ENCODE measurements around the gene VTI1A. TPM values are rescaled to one million over a fixed set of nuclear protein-coding genes. Genes with fewer than 3 reads are reported as not detected.

The VTI1A gene
- total and polyA plus RNA-seq, 2 of the 8 experiments (the other 6 are each of a cell fraction or from before 2014, with no cell fraction given) = 6.0 to 20.0 TPM

DNA sequence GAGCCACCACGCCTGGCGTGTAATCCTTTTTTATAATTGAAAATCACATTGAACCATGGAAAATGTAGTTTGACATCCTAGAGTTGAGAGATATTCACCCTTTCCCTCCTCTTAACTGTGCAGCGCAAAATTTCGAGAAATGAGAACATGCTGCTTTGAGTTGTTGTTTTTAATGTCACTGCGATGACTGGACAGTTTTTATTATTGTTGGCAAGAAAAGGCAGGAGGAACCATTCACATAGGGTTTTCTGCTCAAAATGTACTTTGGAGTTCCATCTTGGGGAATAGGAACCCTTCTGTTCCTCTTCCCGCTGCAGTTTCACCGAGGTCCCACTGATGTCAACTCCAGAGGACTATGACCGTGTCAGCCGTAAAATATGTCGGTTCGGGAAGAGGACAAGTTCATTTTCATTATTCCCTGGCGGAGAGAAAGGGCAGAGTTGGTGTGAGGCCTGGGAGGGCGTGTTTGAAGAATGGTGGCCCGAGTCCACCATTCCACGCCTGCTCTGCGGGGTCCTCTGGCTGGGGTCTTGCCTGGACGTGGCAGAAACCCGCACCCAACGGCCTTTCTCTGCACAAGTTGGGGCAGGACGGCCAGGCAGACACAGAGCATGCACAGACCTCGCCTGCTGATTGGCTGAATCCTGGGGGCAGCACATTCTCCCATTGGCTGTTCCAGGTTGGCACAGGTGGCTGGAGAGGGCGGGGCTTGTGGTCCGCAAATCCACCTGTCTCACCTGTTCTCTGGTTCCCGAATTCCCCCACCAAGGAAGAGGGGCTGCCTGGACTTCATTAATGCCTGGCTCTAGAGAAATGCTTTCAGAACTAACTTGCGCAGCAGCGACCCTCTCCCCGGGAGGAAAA is 397.9 kb downstream of the VTI1A start:
- no peak overlapping the region for H2BK12ac ChIP-seq (ENCODE audit: low read depth, low read length)
- no peak overlapping the region for H2AFZ ChIP-seq (ENCODE audit: low read length)
- no peak overlapping the region for H3K9ac ChIP-seq (replicated peaks in 1 of 4; ENCODE audit: extremely low read depth in 1 of 4, low read depth in 3 of 4, low read length in 3 of 4)
- H3K14ac ChIP-seq (ENCODE audit: insufficient read length) = no peak overlapping the region
- H3K4ac ChIP-seq (replicated peaks; ENCODE audit: insufficient read length, low read depth, low read length) = no peak overlapping the region
- no peak overlapping the region for H3K4me3 ChIP-seq (ENCODE audit: extremely low read depth in 1 of 4, insufficient read depth in 2 of 4, low read depth in 3 of 4, low read length in 4 of 4)
- no peak overlapping the region for H3K18ac ChIP-seq (ENCODE audit: extremely low read depth, low read length)
- H2BK15ac ChIP-seq (ENCODE audit: low read length) = no peak overlapping the region
- H2AK5ac ChIP-seq (ENCODE audit: low read depth, low read length) = no peak overlapping the region
- H3K79me1 ChIP-seq (ENCODE audit: low read depth, low read length) = no peaks in the 10 kb centered on the region
- no peak overlapping the region for H2BK20ac ChIP-seq (ENCODE audit: low read length)
- no peak overlapping the region for H3K27ac ChIP-seq (ENCODE audit: low read depth, low read length)
- no peak for FAIRE-seq
- ChIA-PET POLR2A (ENCODE audit: partially characterized antibody) (interaction anchor here (0.8 to 2.8 kb wide), 3 partner anchors 12 to 13 kb away, joined by 3 to 8 read pairs (median 3); no protein-coding TSS in a partner anchor), CTCF (ENCODE audit: partially characterized antibody) (interaction anchor here (0.6 kb wide), 1 partner anchor 70 kb away, joined by 3 read pairs; no protein-coding TSS in a partner anchor)
- no peak overlapping the region for H3K56ac ChIP-seq (replicated peaks; ENCODE audit: insufficient read length, low read depth, low read length)
- H3K4me1 ChIP-seq (replicated peaks in 1 of 4; ENCODE audit: control insufficient read depth in 3 of 4, insufficient read depth in 4 of 4, low read length in 3 of 4) = no peaks in the 10 kb centered on the region; a peak in 1 of 7 replicates
- H3K23ac ChIP-seq (ENCODE audit: insufficient read length) = no peak overlapping the region
- H3K36me3 ChIP-seq (ENCODE audit: control insufficient read depth in 2 of 4, insufficient read depth in 4 of 4, low read length in 3 of 4) = peaks cover 0 to 8% (median 0%) of the 10 kb centered on the region in 4 experiments; a peak in 1 of 8 replicates
- no peaks in the 10 kb centered on the region for H3K79me2 ChIP-seq (ENCODE audit: control insufficient read depth in 1 of 2, insufficient read depth in 2 of 2, low read length in 2 of 2)
- DNase-seq (ENCODE audit: low read depth in 1 of 2, low spot score in 2 of 2) = no peak
- H4K8ac ChIP-seq (ENCODE audit: extremely low read depth, insufficient read depth, low read length) = no peak overlapping the region
- peaks cover 18 to 20% of the 10 kb centered on the region in 2 experiments; a peak in 3 of 4 replicates for H3K9me3 ChIP-seq (ENCODE audit: insufficient read depth in 2 of 2, low read depth in 1 of 2, low read length in 1 of 2)
- H2BK120ac ChIP-seq (replicated peaks; ENCODE audit: low read depth, low read length) = no peak overlapping the region
- no peak overlapping the region for H3K4me2 ChIP-seq (ENCODE audit: insufficient read depth in 1 of 2, low read depth in 2 of 2, low read length in 2 of 2)
- H3K27me3 ChIP-seq (replicated peaks in 1 of 4; ENCODE audit: control insufficient read depth in 3 of 4, extremely low read depth in 1 of 4, insufficient read depth in 3 of 4, low read length in 3 of 4) = no peaks in the 10 kb centered on the region
- no peaks in the 10 kb centered on the region for H4K20me1 ChIP-seq (replicated peaks in 1 of 2; ENCODE audit: control insufficient read depth in 1 of 2, insufficient read depth in 2 of 2, low read length in 2 of 2)
- no peak overlapping the region for H2BK5ac ChIP-seq (ENCODE audit: low read depth, low read length)
- H3K23me2 ChIP-seq (ENCODE audit: low read depth, low read length) = no peaks in the 10 kb centered on the region
- WGBS, 2 experiments (ENCODE audit: extremely low coverage in 1 of 2, insufficient coverage in 1 of 2, insufficient read length in 1 of 2, insufficient replicate concordance in 2 of 2, low coverage in 1 of 2, low lambda C conversion rate in 2 of 2, missing lambda C conversion rate in 1 of 2) = 95% methylated on average over 25 of the region's 27 CpGs; no CpG with 5 or more reads in 1 of the 2 experiments
- H4K5ac ChIP-seq (ENCODE audit: insufficient read length, low read depth, low read length) = no peak overlapping the region
- no peak overlapping the region for H4K91ac ChIP-seq (replicated peaks; ENCODE audit: insufficient read length, low read length)
- TF ChIP-seq GTF2F1 (IDR thresholded peaks at IDR 0.05; ENCODE audit: borderline replicate concordance, low read depth, low read length) = no peak
